GM13977 (cell line): ENCODE results near the gene TRAF6.
"Not testable (repeated sequence)": the region's sequence is repeated elsewhere in the genome, so short reads cannot be mapped to it uniquely, and the experiment has no call there.

Source experiments
- DNase-seq: peaks from one replicate; pipeline ENCODE4 v3.0.0; 2012; ENCODE audit warnings: low spot score
- in situ Hi-C: fragments of 300-500 bp; cut with MboI; formaldehyde crosslinking; loops from one replicate; pipeline ENCODE4 v1.12.0; 2022; ENCODE audit warnings: low sequenced_read_pairs, low pct_unique_long_range_greater_than_20kb, mixed read lengths, inconsistent platforms; ENCODE audit not compliant: unreplicated experiment
- TF ChIP-seq, protein P1 (sequence below): IDR thresholded peaks from 2 replicates; pipeline ENCODE4 v1.5.1; 2012; ENCODE audit warnings: mild to moderate bottlenecking, control low read depth; ENCODE audit not compliant: insufficient read depth; ENCODE audit errors: extremely low read depth, missing control alignments

Gene TRAF6

DNA sequence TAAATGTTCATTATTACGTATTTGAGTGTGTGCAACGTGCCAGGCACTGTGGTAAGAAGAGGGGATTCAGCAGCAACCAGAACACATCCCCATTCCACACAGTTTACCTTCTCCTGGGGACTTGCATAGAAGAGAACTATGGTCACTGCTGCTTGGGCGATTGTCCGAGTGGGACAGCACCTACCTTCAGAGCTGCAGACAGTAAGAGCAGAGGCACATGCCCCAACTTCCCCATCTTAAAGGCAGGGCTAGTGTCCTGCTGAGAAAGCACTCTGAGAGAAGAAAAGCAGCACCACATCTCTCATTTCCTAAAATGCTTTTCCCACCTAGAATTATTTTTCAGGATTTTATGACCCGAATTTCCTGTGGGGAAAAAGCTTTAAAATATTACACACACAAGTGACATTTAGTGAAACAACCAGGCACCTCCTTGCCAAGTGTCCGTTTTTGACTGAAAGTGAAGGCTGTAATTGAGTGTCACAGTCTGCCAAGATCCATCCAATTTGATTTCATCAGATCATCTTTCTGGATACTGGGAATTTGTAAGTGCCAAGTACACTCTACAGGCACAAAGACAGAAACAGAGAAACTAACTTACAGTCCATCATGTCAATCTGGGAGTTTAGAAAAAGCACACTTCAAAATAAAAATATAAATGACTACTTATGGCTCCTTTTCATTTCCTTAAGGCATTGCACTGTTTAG lies 24.6 kb downstream of the TRAF6 start:
- TF ChIP-seq, protein P1, sequence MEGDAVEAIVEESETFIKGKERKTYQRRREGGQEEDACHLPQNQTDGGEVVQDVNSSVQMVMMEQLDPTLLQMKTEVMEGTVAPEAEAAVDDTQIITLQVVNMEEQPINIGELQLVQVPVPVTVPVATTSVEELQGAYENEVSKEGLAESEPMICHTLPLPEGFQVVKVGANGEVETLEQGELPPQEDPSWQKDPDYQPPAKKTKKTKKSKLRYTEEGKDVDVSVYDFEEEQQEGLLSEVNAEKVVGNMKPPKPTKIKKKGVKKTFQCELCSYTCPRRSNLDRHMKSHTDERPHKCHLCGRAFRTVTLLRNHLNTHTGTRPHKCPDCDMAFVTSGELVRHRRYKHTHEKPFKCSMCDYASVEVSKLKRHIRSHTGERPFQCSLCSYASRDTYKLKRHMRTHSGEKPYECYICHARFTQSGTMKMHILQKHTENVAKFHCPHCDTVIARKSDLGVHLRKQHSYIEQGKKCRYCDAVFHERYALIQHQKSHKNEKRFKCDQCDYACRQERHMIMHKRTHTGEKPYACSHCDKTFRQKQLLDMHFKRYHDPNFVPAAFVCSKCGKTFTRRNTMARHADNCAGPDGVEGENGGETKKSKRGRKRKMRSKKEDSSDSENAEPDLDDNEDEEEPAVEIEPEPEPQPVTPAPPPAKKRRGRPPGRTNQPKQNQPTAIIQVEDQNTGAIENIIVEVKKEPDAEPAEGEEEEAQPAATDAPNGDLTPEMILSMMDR, result no peak
- in situ Hi-C loops, result no loop called here
- no peak for DNase-seq

DNA sequence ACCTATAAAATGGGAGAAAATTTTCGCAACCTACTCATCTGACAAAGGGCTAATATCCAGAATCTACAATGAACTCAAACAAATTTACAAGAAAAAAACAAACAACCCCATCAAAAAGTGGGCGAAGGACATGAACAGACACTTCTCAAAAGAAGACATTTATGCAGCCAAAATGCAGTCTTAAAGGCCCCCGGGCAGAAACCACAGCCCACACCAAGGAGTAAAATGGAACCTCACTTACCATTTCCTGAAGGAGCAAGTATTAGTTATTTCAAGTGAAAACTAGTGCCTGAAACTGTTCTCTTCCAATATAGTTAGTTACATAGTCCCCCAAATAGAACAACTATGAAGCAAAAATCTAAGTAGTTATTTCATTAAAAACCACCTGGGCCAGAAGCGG lies 27.0 kb downstream of the TRAF6 start:
- DNase-seq, in situ Hi-C loops: not testable (repeated sequence)

DNA sequence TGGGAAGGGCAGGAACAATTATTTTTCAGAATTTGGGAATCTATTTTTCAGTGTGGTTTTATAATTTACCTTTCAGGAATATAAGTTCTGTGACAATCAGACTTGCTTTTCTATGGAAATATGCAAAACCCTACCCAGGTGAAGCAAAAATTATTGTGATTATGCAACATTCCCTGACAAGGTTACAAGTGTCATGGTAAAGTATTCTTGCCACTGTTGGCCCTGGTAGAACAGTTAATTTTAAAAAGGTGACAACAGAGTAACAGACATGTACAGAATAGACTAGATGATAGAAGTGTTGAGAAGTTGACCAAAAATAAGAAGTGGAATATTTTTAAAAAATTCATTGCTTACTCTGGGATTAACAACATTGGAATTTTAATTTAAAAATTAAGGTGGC lies 29.2 kb downstream of the TRAF6 start:
- in situ Hi-C loops, result no loop called here
- TF ChIP-seq, protein P1, result no peak
- no peak for DNase-seq

DNA sequence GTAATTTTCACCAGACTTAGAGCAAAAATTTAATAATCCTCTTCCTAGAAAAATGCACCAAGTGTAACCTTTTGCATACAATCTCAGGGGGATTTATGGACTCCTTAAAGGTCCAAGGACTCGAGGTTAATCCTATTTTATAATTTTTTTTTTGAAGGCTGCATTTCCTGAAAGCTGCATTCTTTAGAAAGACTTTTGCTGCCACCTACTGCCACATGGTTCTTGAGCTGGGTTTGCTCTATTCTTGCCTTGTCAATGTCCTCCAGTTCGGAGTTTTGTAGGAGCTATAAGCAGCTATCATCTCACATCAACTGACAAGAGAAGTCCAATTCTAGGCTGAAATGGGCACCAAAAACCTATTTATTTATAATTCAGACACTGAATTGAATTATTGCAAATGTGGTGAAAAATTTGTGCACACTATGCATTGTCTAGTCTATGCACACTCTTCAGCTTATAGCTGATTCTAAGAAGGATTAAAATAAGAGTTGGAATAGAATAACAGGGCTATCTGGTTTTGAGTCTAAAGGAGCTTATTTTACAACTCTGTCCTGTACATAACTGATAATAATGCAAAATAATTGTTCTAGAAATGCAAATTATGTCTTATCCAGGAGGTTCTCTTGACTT lies 31.3 kb downstream of the TRAF6 start:
- in situ Hi-C loops, result loop anchor here (10.0 kb wide), 1 partner anchor 184 kb away; the partner anchor contains the start of gene PRR5L
- DNase-seq, result peak; percentile 29
- TF ChIP-seq, protein P1, result peak; percentile 52

DNA sequence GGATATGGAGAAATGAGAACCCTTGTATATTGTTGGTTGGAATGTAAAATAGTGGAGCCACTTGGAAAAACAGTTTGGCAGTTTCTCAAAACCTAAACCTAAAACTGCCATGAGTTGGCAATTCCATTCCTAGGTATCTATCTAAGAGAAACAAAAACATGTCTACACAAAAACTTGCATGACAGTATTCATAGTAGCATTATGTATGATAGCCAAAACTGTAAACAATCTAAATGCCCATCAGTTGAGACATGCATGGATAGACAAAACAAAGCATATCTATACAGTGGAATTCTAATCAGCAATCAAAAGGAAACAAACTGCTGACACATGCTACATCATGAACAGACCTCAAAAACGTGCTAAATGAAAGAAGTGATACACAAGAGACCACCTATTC lies 34.9 kb downstream of the TRAF6 start:
- TF ChIP-seq, protein P1, result no peak
- in situ Hi-C loops, result loop anchor here (10.0 kb wide), 1 partner anchor 180 kb away; the partner anchor contains the start of gene PRR5L
- DNase-seq, result no peak

DNA sequence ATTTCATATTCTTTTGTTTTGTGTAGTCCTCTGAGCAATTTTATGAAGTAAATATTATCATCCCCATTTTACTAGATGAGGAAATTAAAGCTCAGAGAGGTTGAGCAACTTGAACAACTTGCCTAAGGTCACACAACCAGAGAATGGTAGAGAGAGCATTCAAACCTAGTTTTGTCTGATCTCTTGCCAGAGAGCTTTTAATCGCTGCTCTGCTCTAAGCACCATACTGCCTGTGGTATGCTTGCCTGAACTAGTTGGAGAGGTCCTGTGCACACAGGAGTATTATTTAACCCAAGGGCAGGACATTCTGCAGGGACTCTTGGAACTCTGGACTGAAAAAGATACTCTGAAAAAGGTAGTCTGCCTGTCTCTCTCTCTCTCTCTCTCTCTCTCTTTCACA lies 38.5 kb downstream of the TRAF6 start:
- DNase-seq, result no peak
- in situ Hi-C loops, result loop anchor here (10.0 kb wide), 1 partner anchor 177 kb away; the partner anchor contains the start of gene PRR5L
- TF ChIP-seq, protein P1, result no peak
